ENCODE results near the gene PDZD2.

DNA sequence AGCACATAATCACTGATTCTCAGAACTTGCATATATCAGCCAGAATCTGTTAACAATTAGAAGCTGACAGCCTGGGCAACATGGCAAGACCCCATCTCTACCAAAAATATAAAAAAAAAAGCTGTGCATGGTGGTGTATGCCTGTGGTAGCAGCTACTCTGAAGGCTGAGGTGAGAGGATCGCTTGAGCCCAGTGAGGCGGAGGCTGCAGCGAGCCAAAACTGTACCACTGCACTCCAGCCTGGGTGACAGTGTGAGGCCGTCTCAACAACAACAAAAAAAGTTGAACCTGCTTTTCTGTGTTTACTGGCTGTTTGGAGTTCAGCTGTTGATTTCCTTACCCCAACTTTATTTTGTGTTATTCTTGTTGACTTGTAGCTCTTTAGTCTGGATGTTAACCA, 468.4 kb downstream of the PDZD2 start:
- TF ChIP-seq, protein P1, sequence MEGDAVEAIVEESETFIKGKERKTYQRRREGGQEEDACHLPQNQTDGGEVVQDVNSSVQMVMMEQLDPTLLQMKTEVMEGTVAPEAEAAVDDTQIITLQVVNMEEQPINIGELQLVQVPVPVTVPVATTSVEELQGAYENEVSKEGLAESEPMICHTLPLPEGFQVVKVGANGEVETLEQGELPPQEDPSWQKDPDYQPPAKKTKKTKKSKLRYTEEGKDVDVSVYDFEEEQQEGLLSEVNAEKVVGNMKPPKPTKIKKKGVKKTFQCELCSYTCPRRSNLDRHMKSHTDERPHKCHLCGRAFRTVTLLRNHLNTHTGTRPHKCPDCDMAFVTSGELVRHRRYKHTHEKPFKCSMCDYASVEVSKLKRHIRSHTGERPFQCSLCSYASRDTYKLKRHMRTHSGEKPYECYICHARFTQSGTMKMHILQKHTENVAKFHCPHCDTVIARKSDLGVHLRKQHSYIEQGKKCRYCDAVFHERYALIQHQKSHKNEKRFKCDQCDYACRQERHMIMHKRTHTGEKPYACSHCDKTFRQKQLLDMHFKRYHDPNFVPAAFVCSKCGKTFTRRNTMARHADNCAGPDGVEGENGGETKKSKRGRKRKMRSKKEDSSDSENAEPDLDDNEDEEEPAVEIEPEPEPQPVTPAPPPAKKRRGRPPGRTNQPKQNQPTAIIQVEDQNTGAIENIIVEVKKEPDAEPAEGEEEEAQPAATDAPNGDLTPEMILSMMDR (IDR thresholded peaks at IDR 0.05 in 4 of 5, conservative IDR thresholded peaks at IDR 0.05 in 1 of 5) = no peak
- TF ChIP-seq POLR2A (IDR thresholded peaks at IDR 0.05) = no peak

Measured in gastrocnemius medialis (tissue), 4 donors.